GM21619 (cell line): ENCODE data around the gene CADM1.

ENCODE experiments used
- ATAC-seq: cut with Tn5 transposase; IDR thresholded peaks from one replicate; pipeline ENCODE4 v1.9.1; 2021; ENCODE audit not compliant: unreplicated experiment

The CADM1 gene

GRCh38 chr11:115161876-115162275 is 342.3 kb downstream of the CADM1 start:
- no peak for ATAC-seq

- no peak for ATAC-seq
Measured at GRCh38 chr11:115159207-115159606, 345.0 kb downstream of the CADM1 start.

- ATAC-seq: no peak
Measured at GRCh38 chr11:115158053-115158452, 346.2 kb downstream of the CADM1 start.

GRCh38 chr11:115157247-115157646 is 347.0 kb downstream of the CADM1 start:
- no peak for ATAC-seq

- no peak for ATAC-seq
Measured at GRCh38 chr11:115155978-115156377, 348.2 kb downstream of the CADM1 start.

GRCh38 chr11:115155320-115155719 is 348.9 kb downstream of the CADM1 start:
- ATAC-seq: no peak

GRCh38 chr11:115154355-115154736 is 349.9 kb downstream of the CADM1 start:
- no peak for ATAC-seq

- no peak for ATAC-seq
Measured at GRCh38 chr11:115153731-115154354, 350.4 kb downstream of the CADM1 start.

GRCh38 chr11:115153135-115153534 is 351.1 kb downstream of the CADM1 start:
- no peak for ATAC-seq

GRCh38 chr11:115151010-115151409 is 353.2 kb downstream of the CADM1 start:
- no peak for ATAC-seq

GRCh38 chr11:115148691-115149090 is 355.5 kb downstream of the CADM1 start:
- ATAC-seq: no peak

- no peak for ATAC-seq
Measured at GRCh38 chr11:115148101-115148500, 356.1 kb downstream of the CADM1 start.

GRCh38 chr11:115147243-115147807 is 356.9 kb downstream of the CADM1 start:
- no peak for ATAC-seq

GRCh38 chr11:115146425-115146824 is 357.8 kb downstream of the CADM1 start:
- no peak for ATAC-seq

- ATAC-seq: no peak
Measured at GRCh38 chr11:115145324-115145723, 358.9 kb downstream of the CADM1 start.

GRCh38 chr11:115144914-115145313 is 359.3 kb downstream of the CADM1 start:
- ATAC-seq: no peak

GRCh38 chr11:115144014-115144413 is 360.2 kb downstream of the CADM1 start:
- no peak for ATAC-seq

GRCh38 chr11:115141231-115142114 is 362.7 kb downstream of the CADM1 start:
- no peak for ATAC-seq

- no peak for ATAC-seq
Measured at GRCh38 chr11:115135936-115136335, 368.3 kb downstream of the CADM1 start.

- no peak for ATAC-seq
Measured at GRCh38 chr11:115134926-115135325, 369.3 kb downstream of the CADM1 start.

GRCh38 chr11:115133475-115134209 is 370.6 kb downstream of the CADM1 start:
- ATAC-seq: no peak
